ENCODE results near the gene CD40LG.

DNA sequence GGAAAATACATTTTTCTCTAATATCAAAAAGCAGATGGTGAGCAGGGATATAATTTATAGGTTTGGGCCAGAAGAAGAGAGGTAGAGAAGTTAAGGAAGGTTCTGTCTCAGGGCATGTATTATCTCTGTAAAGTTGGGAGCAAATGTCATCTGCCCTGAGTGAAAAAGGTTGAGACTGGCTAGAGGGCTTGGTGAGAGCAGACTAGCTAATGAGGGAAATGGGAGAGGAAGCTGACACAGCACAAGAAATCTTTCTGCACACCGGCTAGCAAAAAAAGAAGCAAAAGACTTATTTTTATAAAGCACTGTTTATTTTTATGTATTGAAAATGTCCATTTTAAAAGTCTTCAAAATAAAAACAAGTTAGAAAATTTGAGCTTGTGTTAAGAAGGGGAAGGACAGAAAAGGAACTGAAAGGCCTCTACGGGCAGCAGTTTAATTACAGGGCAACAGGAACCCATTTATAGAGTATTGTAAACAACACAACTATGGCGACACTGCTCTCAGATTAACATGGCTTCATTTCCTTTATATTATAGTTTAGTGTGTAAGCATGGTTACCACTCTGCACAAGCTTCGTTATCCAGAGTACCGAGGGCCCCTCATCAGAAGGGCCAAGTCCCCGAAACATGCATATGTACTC lies 17.4 kb downstream of the CD40LG start:
- TF ChIP-seq, protein P1, sequence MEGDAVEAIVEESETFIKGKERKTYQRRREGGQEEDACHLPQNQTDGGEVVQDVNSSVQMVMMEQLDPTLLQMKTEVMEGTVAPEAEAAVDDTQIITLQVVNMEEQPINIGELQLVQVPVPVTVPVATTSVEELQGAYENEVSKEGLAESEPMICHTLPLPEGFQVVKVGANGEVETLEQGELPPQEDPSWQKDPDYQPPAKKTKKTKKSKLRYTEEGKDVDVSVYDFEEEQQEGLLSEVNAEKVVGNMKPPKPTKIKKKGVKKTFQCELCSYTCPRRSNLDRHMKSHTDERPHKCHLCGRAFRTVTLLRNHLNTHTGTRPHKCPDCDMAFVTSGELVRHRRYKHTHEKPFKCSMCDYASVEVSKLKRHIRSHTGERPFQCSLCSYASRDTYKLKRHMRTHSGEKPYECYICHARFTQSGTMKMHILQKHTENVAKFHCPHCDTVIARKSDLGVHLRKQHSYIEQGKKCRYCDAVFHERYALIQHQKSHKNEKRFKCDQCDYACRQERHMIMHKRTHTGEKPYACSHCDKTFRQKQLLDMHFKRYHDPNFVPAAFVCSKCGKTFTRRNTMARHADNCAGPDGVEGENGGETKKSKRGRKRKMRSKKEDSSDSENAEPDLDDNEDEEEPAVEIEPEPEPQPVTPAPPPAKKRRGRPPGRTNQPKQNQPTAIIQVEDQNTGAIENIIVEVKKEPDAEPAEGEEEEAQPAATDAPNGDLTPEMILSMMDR (conservative IDR thresholded peaks at IDR 0.05; ENCODE audit: low read length), result no peak
- no peak for TF ChIP-seq EZH2phosphoT487 (IDR thresholded peaks at IDR 0.05; ENCODE audit: borderline replicate concordance, low read depth, low read length)

Data from OCI-LY7 (cell line).